HUDEP-2 (cell line): ENCODE data around the gene FADS2.
A peak's percentile ranks its signal among the peaks of the same experiment; 100 is the strongest.

Experiments
- DNase-seq, 76 experiments: peaks; one replicate each; lab custom pipeline; 2025; ENCODE audit not compliant: unreplicated experiment in 76 of 76; lab: John Stamatoyannopoulos, UW

The FADS2 gene

DNA sequence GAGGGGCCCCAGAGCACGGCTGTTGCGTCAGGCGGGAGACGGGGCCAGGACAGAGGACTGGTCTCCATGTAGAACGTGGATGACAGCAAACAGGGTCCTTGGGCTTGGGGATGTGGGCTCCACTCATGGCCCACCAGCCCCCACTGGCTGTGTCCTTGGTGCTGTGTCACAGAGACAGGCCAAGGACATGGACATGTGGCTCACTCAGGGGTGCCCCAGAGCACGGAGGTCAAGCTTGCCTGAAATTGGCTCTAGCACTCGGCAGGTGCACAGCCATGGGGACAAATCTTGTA lies 14.4 kb downstream of the FADS2 start:
- DNase-seq = no peak

DNA sequence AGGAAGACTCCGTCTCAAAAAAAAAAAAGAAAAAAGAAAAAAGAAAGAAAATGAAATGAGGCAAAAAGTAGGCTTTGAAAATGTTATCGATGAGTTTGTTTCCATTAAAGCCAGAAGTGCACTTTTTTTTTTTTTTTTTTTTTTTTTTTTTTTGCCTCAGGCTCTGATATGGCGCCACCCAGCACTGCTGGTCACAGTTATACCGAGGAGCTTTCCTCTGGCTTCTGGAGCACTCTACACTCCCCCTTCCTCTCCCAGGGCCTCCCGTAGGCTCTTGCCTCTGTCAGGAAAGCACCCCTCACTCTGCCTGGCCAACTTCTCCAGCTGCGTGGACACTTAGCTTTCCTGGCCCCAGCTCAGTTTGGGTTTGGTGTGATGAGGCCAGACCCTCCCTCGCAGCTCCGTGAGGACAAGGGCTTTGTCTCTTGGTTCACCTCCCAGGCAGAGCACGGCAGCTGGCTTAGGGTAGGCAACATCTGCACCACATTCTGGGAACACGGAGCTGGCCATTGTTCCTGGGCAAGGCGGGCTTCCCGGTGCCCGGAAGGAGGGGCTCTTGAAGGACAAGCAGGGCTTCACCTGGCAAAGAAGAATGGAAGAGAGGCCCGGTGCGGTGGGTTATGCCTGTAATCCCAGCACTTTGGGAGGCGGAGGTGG lies 16.9 kb downstream of the FADS2 start:
- no peak for DNase-seq

DNA sequence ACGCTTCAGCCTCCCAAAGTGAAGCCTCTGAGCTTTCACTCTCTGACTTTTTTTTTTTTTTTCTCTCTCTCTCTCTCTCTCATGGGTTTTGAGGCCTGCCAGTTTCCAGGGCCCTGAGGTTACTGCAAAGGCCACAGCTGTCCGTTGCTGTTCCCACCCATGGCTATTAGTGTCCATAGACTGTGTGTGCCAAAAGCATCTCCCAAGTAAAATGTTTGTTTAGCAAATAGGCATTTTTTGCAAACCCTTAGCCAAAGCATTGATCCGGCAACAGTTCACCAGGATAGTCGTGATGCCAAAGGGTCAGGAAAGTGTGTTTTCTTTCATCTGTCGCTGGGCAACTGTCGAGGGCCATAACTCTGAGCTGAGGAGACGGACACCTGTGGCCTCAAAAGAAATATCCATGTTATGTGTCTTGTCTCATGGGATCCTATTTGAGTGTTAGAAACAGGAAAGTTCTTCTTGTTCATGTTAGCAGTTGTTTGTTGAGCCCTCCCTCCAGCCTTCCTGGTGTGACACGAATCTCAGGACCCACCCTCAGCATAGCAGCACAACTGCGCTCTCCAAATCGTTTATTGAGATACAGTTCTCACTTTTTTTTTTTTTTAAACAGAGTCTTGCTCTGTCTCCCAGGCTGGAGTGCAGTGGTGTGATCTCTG lies 18.4 kb downstream of the FADS2 start:
- DNase-seq = no peak

DNA sequence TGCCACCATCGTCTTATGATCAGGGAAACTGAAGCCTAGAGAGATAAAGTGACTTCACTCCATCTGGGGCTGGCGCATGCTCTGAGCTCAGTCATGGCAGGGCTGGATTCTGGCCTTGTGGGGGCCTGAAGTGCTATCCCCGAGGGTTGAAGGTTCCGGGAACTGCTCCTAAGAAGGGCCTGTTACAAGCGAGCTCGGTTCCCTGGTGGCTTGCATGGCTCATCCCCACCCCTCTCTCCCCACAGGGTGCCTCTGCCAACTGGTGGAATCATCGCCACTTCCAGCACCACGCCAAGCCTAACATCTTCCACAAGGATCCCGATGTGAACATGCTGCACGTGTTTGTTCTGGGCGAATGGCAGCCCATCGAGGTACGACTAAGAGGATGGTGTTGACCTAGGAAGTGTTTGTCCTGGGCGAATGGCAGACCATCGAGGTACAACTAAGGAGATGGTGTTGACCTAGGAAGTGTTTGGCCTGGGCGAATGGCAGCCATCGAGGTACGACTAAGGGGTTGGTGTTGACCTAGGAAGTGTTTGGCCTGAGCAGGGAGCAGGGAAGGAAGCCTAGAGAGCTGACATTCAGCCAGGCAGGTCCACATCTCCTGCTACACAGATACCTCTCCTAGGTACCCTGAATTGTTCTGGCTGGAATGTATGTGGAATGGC lies 19.9 kb downstream of the FADS2 start:
- DNase-seq = no peak

DNA sequence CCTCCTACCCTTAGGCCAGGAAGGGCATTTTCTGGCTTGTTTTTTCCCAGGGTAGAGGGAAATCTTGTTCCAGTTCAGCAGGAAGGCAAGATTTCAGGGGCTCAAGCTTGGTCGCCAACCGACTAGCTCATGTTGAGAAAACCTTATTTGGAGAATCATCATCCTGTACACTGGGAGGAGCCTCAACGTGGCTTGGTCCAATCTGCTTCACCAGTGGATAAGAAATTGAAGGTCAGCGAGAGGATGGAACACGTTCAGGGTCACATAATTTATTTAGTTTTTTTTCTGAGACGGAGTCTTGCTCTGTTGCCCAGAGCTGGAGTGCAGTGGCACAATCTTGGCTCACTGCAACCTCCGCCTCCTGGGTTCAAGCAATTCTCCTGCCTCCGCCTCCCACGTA lies 20.5 kb downstream of the FADS2 start:
- DNase-seq = no peak

DNA sequence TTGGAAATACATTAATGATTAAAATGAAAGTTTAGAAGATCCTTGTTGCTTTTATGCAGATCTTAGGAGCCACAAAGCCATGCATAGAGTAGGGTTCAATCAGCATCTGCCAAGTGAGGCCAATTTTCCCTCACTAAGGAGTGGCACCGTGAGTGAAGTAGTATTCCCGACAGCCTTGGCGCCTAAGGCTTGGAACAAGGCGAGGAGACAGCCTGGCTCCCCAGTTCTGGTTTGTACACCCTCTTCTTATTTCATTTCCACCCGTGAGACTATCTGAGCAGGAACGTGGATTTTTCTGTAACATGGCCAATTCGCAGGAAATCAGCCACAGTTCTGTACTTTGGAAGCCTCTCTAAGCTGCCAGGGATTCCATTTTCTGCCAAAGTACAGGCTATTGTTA lies 22.6 kb downstream of the FADS2 start:
- no peak for DNase-seq

DNA sequence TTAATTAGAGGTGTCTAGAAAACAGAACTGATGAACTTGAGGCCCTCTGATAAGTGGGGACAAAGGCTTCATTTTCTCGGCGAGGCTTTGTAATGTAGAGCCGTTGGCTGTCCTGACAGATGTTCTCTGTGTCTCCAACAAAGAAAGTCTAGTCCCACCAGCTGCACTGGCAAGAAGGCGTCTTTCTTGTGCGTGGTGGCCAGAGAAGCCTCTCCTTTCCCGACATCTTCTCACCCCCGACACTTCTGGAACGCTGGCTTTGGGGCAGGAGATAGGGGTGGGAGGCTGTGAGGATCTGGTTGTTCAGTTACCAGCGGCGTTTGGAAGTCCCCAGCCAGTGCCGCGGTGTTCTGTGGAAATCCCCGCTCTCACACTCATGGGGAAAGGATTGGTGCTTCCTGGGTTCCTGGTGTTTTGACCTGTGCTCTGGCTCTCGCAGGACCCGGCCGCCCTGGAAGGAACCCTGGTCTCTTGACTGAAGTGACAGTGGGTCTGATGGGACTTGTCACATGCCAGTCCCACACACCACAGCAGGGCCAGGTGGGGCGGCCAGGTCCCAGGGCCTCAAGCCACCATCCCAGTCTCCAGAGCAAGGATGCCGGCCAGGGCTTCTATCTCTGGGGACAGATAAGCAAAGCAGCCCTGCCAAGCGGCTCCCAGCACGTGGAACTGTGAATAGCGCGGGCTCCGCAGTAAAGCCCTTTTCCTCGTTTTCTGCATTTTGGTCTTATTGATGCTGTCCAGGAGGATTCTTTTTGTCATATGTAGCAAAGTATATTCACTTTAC lies 23.2 kb downstream of the FADS2 start:
- DNase-seq = no peak

DNA sequence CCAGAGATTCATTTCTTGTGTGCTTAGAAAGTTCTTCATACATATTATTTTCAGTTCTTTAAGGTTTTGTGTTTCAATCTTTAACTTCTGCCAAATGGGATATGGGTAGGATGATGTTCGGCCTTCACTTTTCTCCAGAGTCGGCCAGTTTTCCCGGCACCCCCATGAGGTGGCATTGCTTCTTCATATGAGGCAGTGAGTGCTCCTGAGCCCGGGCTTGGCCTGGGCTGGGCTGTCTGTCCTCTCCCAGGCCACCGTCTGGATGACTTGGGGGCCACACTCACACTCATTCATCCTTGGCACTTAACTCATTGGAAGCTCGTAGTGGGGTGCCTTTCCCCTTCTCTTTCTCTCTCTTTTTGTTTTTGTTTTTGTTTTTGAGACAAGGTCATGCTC lies 23.8 kb downstream of the FADS2 start:
- no peak for DNase-seq

DNA sequence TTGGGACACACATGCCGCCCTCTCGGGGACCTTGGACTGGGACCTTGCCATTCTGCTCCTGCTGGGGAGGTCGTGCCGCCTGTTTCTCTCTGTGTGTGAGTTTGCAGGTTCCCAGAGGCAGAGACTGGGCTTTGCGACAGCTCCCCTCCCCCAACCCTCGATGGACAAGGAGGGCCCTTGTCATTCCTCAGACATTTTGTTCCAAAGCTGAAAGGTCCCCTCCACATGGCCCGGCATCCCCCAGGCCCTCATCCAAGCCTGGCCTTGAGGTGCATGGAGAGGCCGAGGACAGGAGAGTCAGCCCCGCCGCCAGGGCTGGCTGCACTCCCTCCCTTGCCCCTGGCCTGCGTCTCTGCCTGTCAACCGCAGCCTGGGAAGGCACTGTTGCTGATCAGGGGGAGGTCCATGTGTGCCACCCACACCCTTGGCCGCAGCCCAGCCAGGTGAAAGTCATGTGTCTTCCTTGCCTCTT lies 25.6 kb downstream of the FADS2 start:
- DNase-seq = no peak

DNA sequence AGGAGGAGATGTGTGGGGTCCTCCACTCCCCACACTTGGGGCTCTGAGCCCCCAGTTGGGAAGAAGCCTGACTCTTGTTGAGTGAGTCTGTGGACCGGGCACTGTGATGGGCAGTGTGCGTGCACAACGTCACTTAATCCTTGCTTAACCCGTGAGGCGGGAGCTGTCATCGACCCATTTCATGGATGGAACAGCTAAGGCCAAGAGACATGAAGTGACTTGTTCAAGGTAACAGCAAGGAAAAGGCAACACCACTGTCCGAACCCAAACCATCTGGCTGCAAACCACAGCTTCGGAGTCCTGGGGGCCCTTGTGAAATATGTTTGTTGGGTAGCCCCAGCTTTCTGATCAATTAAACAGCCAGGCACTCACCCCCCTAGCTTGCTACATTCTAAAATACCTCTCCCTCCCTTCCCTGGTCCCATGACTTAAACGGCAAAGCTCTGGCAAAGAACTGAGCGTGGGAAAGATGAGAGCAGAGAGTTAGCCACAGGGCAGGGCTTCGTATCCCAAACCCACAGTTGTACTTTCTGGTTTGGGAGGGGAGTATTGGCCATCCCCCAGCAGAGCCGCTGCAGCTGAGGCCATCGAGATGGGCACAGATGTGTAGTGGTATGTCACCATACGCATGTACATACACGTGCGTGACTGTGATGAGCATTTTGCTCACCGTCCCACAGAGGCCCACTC lies 26.3 kb downstream of the FADS2 start:
- no peak for DNase-seq

DNA sequence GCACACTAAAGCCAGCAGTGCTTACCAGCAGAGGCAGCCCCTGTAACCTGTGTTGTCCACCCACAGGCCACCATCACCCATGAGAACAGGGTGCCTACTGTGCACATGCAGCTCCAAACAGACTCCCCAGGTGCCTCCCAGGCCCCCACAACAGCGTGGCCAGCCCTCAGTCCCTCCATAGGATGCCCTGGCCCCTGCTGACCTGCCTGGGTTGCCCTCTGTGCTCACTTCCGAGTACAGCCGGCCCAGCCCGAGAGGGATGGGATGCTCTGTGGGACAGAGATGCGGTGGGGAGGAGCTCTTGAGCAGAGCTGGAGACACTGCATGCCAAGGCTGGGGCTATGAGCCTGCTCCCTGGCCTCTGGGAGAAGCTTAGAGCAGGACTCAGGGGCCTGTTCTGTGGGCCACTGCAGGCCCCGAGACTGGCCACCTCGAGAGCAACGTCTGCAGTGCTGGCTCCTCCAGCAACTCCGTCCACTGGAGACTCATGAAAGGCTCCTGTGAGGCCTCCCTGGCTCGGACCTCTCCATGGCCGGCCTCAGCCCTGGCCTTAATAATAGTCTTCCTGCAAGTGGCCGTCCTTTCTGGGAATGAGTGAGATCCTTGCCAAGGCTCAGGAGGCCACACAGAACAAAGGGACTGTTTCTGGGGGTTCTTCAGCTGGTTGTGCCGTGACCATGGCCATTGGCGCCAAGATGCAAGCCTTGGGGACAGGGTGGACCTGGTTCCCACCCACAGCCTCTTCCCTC lies 27.0 kb downstream of the FADS2 start:
- no peak for DNase-seq

DNA sequence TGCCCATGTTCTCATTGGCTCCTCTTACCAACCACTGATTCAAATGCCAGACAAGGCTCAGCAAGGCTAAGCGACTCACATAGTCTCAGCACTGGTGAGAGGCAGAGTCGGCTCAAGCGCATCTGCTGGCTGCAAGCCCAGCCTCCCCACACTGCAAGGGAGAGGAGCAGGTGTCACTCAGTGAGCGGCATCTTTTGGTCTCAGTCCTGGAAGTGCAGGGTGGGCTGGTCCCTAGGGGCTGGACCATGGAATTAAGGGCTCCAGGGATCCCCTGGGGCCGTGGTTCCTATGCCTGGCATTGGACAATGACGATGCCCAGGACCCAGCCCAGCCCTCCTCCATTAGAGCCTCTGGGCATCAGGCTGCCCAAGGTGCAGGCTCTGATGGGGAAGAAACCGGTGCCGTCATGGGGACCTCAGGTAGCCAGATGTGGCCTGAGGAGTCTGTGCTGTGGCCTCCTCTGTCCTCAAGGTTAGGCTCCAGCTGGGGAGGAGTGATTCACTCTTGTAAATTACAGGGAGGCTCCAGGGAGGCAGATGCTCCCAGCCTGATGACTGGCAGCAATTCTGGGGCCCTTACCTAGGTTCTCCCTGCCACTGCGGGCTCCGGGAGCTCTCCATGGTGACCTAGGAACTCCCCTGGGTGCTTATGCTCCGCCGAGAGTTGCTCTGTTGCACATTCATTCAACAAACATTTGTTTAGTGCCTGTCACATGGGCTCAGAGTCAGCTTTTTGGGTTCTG lies 28.0 kb downstream of the FADS2 start:
- DNase-seq = peak in 8 of 76 experiments; percentile 13 to 49 (median 28)

DNA sequence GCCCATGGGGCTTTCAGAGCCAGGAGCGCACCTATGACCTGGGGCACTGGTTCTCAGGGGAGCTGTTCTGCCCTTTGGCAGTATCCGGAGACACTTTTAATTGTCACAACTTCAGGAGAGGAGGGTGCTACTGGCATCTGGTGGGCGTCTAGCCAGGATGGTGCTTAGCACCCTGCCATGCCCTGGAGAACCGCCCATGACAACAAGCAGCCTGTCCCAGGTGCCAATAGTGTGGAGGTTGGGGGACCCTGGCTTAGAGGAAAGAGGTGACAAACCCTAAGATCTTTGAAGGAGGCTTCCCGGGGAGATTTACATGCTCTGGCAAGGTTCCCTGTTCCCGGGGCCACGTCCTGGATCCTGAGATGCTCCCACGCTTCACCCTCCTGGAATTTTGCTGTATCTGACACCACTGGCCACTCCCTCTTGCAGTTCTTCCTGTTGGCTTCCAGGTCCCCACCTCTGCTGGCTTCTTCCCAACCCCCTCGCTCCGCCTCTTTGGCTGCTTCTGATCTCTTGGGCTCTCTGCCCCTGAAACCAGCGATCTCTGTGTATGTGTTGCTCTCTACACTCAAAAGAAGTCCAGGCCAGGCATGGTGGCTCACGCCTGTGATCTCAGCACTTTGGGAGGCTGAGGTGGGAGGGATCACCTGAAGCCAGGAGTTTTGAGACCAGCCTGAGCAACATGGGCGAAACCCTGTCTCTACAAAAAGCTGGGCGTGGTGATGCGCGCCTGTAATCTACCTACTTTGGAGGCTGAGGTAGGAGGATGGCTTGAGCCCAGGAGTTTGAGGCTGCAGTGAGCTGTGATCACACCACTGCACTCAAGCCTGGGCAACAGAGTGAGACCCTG lies 32.2 kb downstream of the FADS2 start:
- DNase-seq = peak in 20 of 76 experiments; percentile 2 to 38 (median 20)

DNA sequence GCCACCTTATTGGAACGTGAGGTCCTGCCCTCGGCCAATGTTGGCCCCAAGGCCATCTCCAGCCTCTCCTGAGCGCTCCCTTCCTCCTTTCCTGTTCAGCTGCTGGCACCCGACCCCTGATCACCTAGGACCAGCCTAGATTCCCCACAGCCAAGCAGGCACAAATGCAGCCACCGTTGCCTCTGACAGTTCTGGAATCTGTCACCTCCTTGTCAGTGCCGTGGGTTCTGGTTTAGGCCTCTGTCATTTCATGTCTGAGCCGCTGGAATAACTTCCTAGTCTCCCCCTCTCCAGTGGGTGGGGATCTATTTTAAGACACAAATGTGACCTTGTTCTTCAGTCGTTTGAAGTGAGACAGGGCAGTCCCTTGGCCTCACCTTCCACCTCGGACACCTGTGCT lies 33.5 kb downstream of the FADS2 start:
- DNase-seq = no peak

DNA sequence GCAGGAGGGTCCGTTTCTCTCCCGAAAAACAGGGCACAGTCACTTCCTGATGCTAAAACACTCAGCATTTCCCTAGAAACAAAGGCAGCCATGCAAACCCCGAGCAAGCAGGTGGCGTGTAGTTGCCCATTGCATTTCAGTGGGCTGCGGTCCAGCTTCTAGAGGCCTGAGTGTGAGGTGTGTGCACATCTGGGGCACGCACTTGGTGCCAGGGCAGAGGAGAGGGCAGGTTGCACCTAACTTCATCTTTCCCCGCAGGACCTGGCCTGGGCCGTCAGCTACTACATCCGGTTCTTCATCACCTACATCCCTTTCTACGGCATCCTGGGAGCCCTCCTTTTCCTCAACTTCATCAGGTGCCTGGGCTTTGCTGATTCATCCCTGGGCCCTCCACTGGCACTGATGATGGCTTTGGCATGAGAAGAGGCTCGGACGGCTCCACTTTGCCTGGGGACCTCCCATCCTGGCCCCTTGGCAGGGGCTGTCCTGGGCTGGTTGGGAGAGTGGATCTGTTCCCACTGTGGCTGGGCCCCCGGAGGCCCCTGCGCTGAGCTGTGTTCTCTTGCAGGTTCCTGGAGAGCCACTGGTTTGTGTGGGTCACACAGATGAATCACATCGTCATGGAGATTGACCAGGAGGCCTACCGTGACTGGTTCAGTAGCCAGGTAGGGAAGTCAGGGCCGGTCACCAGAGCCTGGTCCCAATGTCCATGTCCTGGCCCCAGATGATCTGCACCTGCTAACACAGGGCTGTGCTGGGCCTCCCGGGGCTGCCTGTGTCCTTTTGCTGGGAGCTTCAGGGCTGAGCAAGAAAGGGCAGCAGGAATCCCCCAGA lies 34.8 kb downstream of the FADS2 start:
- DNase-seq = no peak

DNA sequence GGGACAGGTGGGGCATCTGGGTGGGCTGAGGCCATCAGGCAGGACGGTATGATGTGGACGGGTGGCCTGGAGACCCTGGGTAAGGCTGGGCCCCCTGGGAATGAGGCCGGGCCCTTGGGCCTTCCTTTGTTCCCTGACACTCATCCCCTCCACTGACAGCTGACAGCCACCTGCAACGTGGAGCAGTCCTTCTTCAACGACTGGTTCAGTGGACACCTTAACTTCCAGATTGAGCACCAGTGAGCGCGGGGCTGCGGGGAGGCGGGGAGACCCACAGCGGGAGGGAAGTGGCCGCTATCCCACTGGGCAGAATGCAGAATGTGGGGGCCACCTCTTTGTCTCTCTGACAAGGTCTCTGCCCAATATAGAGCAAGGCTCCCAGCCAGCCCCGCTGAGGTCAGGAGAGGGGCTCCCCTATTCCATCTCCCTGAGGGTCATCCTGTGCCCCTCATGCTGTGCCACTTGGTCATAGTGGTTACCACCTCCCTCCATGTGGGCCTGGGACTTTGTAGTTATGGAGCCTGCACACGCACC lies 35.5 kb downstream of the FADS2 start:
- DNase-seq = no peak
